A549 (cell line): ENCODE results near the gene TMOD2.

Experiments used
- BCL3 ChIP-seq: fragments of >200 bp; sonication (Bioruptor Twin); formaldehyde crosslinking; IDR thresholded peaks from 3 replicates; pipeline ENCODE4 v1.6.1; 2016
- CEBPB ChIP-seq, 2 experiments: fragments of >200 bp in 1 of 2; sonication (Bioruptor Twin) in 1 of 2; formaldehyde crosslinking in 1 of 2; IDR thresholded peaks; 2 replicates each; pipeline ENCODE4 v1.6.1; 2012 to 2016
- CTCF ChIP-seq: fragments of >200 bp; sonication (Bioruptor Twin); formaldehyde crosslinking; IDR thresholded peaks from 3 replicates; pipeline ENCODE4 v1.5.1; 2016
- E2F6 ChIP-seq: IDR thresholded peaks from 2 replicates; pipeline ENCODE4 v1.6.1; 2012; ENCODE audit warnings: low read depth, borderline replicate concordance
- HDAC2 ChIP-seq: fragments of 200-600 bp; sonication (generic); IDR thresholded peaks from 2 replicates; pipeline ENCODE4 v1.6.1; 2016
- JUN ChIP-seq, 2 experiments: fragments of >200 bp; sonication (Bioruptor Twin); formaldehyde crosslinking; IDR thresholded peaks; 2 replicates in 1 of 2; 3 replicates in 1 of 2; pipeline ENCODE4 v1.6.1; 2016 to 2017
- MYC ChIP-seq: IDR thresholded peaks from 2 replicates; pipeline ENCODE4 v1.6.1; 2012; ENCODE audit warnings: mild to moderate bottlenecking, inconsistent platforms, low read length, improper control_type of control experiment, borderline replicate concordance
- POLR2A ChIP-seq: IDR thresholded peaks from 2 replicates; pipeline ENCODE4 v1.6.1; 2012; ENCODE audit warnings: mild to moderate bottlenecking, low read length
- SMC3 ChIP-seq: fragments of >200 bp; sonication (Bioruptor Twin); formaldehyde crosslinking; IDR thresholded peaks from 3 replicates; pipeline ENCODE4 v1.6.1; 2018; ENCODE audit warnings: inconsistent platforms

GRCh38 chr15:51752888-51753287 lies 1.5 kb downstream of the TMOD2 start:
- TF ChIP-seq CTCF (no peak), SMC3 (no peak), CEBPB (IDR thresholded peaks at IDR 0.05) (no peak), JUN (IDR thresholded peaks at IDR 0.05) (no peak), MYC (no peak), BCL3 (no peak), E2F6 (no peak), HDAC2 (no peak), POLR2A (no peak)
